OCI-LY7 (cell line): Measurements from ENCODE around the gene EHD3.

ENCODE experiments used
- CTCF ChIP-seq: fragments of 200-600 bp; sonication (generic); conservative IDR thresholded peaks from 2 replicates; pipeline ENCODE4 v1.5.1; 2014; ENCODE audit warnings: mild to moderate bottlenecking, antibody characterized with exemption, low read length, moderate library complexity, mixed read lengths
- EZH2phosphoT487 ChIP-seq: fragments of 200-600 bp; sonication (generic); IDR thresholded peaks from 2 replicates; pipeline ENCODE4 v1.6.1; 2018; ENCODE audit warnings: low read depth, borderline replicate concordance, mild to moderate bottlenecking, mixed run types, antibody characterized with exemption, low read length, moderate library complexity, mixed read lengths

- TF ChIP-seq CTCF (no peak), EZH2phosphoT487 (no peak)
These were observed 31.1 kb upstream of the EHD3 start for GRCh38 chr2:31202833-31203232.
